Muscle of leg (tissue), 16 donors: Measurements from ENCODE around the gene GGA3. TPM values are rescaled to one million over a fixed set of nuclear protein-coding genes. Genes with fewer than 3 reads are reported as not detected.
A peak's percentile ranks its signal among the peaks of the same experiment; 100 is the strongest.

ENCODE experiments used
- DNase-seq: peaks from one replicate; pipeline ENCODE4 v3.0.0; 2013
- H3K27ac ChIP-seq: one replicate; pipeline ENCODE4 v1.5.1; 2013; ENCODE audit warnings: mild to moderate bottlenecking, low read length, control low read depth
- H3K27me3 ChIP-seq: one replicate; pipeline ENCODE4 v1.6.1; 2013; ENCODE audit warnings: low read length; ENCODE audit not compliant: control insufficient read depth, insufficient read depth
- H3K36me3 ChIP-seq: one replicate; pipeline ENCODE4 v1.6.1; 2013; ENCODE audit warnings: low read length; ENCODE audit not compliant: control insufficient read depth, insufficient read depth
- H3K4me1 ChIP-seq: one replicate; pipeline ENCODE4 v1.6.1; 2013; ENCODE audit warnings: low read length; ENCODE audit not compliant: control insufficient read depth, insufficient read depth
- H3K4me3 ChIP-seq: one replicate; pipeline ENCODE4 v1.5.1; 2013; ENCODE audit warnings: low read length, control low read depth
- H3K9me3 ChIP-seq: replicated peaks from 2 replicates; pipeline ENCODE4 v1.6.1; 2013; ENCODE audit warnings: low read depth, low read length; ENCODE audit not compliant: control insufficient read depth
- WGBS: methylation state at CpG from one replicate; pipeline ENCODE4 v1.1.5; 2013; ENCODE audit warnings: missing lambda C conversion rate; ENCODE audit not compliant: insufficient coverage; 5-methylcytosine and 5-hydroxymethylcytosine counted together
- long read RNA-seq, 11 donors: transcript quantifications; one replicate each; lab custom pipeline, GENCODE V29; 2026
- polyA plus RNA-seq, 8 donors: library from polyadenylated mRNA; unstranded; fragments of 120-200 nt; gene quantifications; one replicate each; pipeline versions ENCODE4 v1.2.1 to v1.2.3, GENCODE V29; 2013; ENCODE audit warnings: inconsistent platforms in 1 of 8, low replicate concordance in 1 of 8; ENCODE audit not compliant: insufficient read length in 8 of 8, insufficient read depth in 1 of 8
- total RNA-seq: library from RNA; stranded (reverse); fragments of 120-200 nt; gene quantifications from one replicate; pipeline ENCODE4 v1.2.4, GENCODE V29; 2013

Gene GGA3, protein sequence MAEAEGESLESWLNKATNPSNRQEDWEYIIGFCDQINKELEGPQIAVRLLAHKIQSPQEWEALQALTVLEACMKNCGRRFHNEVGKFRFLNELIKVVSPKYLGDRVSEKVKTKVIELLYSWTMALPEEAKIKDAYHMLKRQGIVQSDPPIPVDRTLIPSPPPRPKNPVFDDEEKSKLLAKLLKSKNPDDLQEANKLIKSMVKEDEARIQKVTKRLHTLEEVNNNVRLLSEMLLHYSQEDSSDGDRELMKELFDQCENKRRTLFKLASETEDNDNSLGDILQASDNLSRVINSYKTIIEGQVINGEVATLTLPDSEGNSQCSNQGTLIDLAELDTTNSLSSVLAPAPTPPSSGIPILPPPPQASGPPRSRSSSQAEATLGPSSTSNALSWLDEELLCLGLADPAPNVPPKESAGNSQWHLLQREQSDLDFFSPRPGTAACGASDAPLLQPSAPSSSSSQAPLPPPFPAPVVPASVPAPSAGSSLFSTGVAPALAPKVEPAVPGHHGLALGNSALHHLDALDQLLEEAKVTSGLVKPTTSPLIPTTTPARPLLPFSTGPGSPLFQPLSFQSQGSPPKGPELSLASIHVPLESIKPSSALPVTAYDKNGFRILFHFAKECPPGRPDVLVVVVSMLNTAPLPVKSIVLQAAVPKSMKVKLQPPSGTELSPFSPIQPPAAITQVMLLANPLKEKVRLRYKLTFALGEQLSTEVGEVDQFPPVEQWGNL
- total RNA-seq (13.3 TPM), polyA plus RNA-seq (10 to 100 TPM; 26.7 to 35.9 (median 30.6) TPM)
- long read RNA-seq, donor 1: 0 reads
- long read RNA-seq, donor 2: 0 reads
- long read RNA-seq, donor 3, partial matches to known transcripts: 114 of 122 reads
- long read RNA-seq, donor 3, other reads (novel, unspliced or antisense): 8 of 122 reads
- long read RNA-seq, donor 4, full-length matches to known transcripts: 4 of 4 reads
- long read RNA-seq, donor 4, partial matches to known transcripts: 0 of 4 reads
- long read RNA-seq, donor 4, other reads (novel, unspliced or antisense): 0 of 4 reads
- long read RNA-seq, donor 5, full-length matches to known transcripts: 5 of 10 reads
- long read RNA-seq, donor 5, partial matches to known transcripts: 5 of 10 reads
- long read RNA-seq, donor 5, other reads (novel, unspliced or antisense): 0 of 10 reads
- long read RNA-seq, donor 6, full-length matches to known transcripts: 3 of 3 reads
- long read RNA-seq, donor 6, partial matches to known transcripts: 0 of 3 reads
- long read RNA-seq, donor 6, other reads (novel, unspliced or antisense): 0 of 3 reads
- long read RNA-seq, donor 7, full-length matches to known transcripts: 2 of 2 reads
- long read RNA-seq, donor 7, partial matches to known transcripts: 0 of 2 reads
- long read RNA-seq, donor 7, other reads (novel, unspliced or antisense): 0 of 2 reads
- long read RNA-seq, donor 8, full-length matches to known transcripts: 2 of 2 reads
- long read RNA-seq, donor 8, partial matches to known transcripts: 0 of 2 reads
- long read RNA-seq, donor 8, other reads (novel, unspliced or antisense): 0 of 2 reads
- long read RNA-seq, donor 9: 0 reads
- long read RNA-seq, donor 10: 0 reads
- long read RNA-seq, donor 11, partial matches to known transcripts: 0 of 1 reads
- long read RNA-seq, donor 11, other reads (novel, unspliced or antisense): 0 of 1 reads

DNA sequence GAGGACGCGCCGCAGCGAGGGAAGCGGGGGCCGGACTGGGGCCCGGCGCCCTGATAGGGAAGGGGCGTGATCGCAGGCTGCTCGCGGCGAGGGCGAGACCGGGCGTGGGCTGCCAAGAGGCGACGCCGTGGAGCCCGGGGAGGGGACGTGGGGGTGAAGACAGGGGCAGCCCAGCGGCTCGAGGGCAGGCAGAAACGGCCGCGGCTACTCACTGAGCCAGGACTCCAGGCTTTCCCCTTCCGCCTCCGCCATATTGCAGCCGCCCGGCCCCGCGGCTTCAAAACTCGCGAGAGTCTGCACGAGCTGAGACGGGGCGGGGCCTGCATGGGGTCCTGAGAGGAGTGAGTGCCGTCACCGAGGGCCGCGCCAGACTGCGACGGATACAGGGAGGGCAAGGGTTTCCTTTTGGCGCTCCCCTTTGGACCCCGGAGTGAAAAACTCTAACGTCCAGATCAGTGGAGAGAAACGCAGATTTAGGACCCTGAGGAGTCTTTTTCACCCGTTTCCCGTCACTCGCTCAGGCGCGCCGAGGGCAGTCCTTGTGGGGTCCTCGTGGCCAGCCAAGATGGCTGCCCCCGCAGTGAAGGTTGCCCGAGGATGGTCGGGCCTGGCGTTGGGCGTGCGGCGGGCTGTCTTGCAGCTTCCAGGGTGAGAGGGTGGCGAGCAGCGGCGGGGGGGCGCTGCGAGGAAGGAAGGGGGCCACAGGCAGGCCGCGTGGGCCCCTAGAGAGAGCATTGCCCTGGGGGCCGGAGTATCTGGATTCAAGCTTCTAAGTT lies at the start of gene GGA3, which contains the start of gene MRPS7:
Gene GGA3 (minus strand): TSS at position 271 of the 776 bp plus-strand sequence. CDS start 19 bp downstream, at position 252.
Gene MRPS7 (plus strand): TSS at position 544 of the 776 bp plus-strand sequence. CDS start 22 bp downstream, at position 566.
- peak; percentile 99 for DNase-seq
- Histone ChIP-seq H3K27ac (peak within 1 kb of the TSS; percentile 98), H3K9me3 (no peaks in the 10 kb centered on the region), H3K27me3 (no peaks in the 10 kb centered on the region), H3K4me3 (peak within 1 kb of the TSS; percentile 98), H3K4me1 (peaks cover 40% of the 10 kb centered on the region), H3K36me3 (peaks cover 40% of the 10 kb centered on the region)
- WGBS: under 1% methylated on average over 61 of the region's 69 CpGs

DNA sequence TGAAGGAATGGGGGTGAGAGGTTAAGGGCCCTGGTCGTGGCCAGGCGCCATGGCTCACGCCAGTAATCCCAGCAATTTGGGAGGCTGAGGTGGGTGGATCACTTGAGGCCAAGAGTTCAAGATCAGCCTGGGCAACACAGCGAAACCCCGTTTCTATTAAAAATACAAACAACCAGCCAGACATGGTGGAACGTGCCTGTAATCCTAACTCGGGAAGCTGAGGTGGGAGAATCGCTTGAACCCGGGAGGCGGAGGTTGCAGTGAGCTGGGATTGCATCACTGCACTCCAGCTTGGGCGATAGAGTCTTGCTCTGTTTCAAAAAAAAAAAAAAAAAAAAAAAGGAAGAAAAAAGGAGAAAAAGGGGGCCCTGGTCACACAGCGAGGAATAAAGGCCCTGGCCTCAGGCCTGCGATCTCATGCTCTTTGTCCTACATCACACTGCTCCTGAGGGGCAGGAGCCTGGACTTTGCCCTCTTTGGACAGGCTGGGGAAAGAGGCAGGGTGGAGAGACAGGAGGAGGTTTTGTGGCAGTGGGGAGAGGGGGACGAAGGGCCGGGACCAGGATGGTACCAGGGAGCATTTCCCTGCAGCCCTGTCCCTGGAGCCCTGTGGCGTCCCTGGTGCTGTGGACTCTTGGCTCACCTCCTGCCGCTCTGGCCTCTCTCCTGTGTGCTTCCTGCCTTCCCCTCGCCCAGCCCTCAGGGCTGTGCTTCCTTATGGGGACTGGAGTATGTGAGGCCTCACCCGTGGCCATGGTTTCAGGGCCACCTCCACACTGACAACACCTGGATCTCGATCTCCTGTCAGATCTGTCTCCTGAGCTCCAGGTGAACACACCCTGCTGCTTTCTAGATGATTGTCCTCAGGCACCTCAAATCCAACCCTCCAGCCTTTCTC lies 47.6 kb upstream of the GGA3 start:
- WGBS: 59% methylated on average over 12 of the region's 20 CpGs
- Histone ChIP-seq H3K27me3 (no peaks in the 10 kb centered on the region), H3K4me3 (no peak overlapping the region), H3K4me1 (peaks cover 6% of the 10 kb centered on the region), H3K27ac (peak overlapping the region; percentile 21), H3K36me3 (no peaks in the 10 kb centered on the region), H3K9me3 (no peaks in the 10 kb centered on the region)
- DNase-seq: no peak

GRCh38 chr17:75307957-75308731 lies 46.7 kb upstream of the GGA3 start:
- 72% methylated on average over 9 of the region's 13 CpGs for WGBS
- no peak for DNase-seq
- Histone ChIP-seq H3K27ac (no peak overlapping the region), H3K4me1 (peaks cover 2% of the 10 kb centered on the region), H3K4me3 (no peak overlapping the region), H3K9me3 (no peaks in the 10 kb centered on the region), H3K36me3 (no peaks in the 10 kb centered on the region), H3K27me3 (no peaks in the 10 kb centered on the region)

DNA sequence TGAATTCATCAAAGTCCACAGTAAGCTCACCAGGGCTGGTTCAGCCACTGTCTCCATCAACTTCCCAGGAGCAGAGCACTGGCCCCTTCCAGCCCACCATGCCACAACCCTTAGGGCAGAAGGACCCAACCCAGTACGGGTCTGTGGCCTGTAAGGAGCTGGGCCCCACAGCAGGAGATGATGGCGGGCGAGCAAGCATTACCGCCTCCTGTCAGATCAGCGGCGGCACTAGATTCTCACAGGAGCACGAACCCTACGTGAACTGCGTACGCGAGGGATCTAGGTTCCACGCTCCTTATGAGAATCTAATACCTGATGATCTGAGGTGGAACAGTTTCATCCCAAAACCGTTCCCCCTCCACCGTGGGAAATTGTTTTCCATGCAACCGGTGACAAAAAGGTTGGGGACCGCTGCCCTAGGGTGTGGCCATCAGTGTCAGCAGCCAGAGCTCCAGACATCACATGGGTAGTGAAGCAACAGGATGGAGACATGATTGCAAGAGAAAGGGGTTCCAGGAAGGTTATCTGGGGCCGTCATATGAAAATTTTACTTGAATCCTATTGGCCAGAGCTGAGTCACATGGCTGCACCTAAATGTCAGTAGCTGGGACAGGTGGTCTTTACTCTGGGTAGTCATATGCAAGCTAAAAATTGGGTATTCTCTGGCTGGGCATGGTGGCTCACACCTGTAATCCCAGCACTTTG lies 40.2 kb upstream of the GGA3 start:
- no peak for DNase-seq
- Histone ChIP-seq H3K27me3 (no peaks in the 10 kb centered on the region), H3K4me1 (no peaks in the 10 kb centered on the region), H3K27ac (no peak overlapping the region), H3K4me3 (no peak overlapping the region), H3K36me3 (no peaks in the 10 kb centered on the region), H3K9me3 (no peaks in the 10 kb centered on the region)
- 86% methylated on average over 17 of the region's 17 CpGs for WGBS

DNA sequence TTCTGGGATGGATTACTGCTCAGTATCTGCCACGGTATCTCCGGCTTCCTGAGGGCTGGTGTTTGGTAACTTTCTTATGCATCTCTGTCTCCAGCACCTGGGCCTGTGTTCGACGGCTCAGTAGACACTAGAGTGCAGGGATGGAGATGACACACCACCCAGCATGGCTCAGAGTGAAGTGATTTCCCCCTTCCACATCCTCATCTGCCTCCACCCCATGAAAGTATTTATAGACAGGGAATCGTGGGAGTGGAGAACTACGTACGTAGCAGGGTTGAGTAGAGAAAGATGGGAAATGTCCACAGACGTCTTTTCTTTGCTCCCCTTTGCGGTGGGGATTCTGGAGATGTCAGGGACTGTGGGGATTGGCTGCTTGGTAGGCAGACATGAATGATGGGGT lies 39.6 kb upstream of the GGA3 start:
- DNase-seq: no peak
- Histone ChIP-seq H3K27me3 (no peaks in the 10 kb centered on the region), H3K9me3 (no peaks in the 10 kb centered on the region), H3K4me1 (no peaks in the 10 kb centered on the region), H3K4me3 (no peak overlapping the region), H3K27ac (no peak overlapping the region), H3K36me3 (no peaks in the 10 kb centered on the region)
- WGBS: 66% methylated on average over 4 of the region's 9 CpGs

GRCh38 chr17:75300280-75300679 lies 38.9 kb upstream of the GGA3 start:
- WGBS: 83% methylated on average over 2 of the region's 7 CpGs
- H3K27ac ChIP-seq: no peak overlapping the region
- H3K4me3 ChIP-seq: no peak overlapping the region
- no peaks in the 10 kb centered on the region for H3K27me3 ChIP-seq
- H3K36me3 ChIP-seq: no peaks in the 10 kb centered on the region
- no peaks in the 10 kb centered on the region for H3K9me3 ChIP-seq
- DNase-seq: no peak
- no peaks in the 10 kb centered on the region for H3K4me1 ChIP-seq

GRCh38 chr17:75295201-75296158 lies 34.1 kb upstream of the GGA3 start:
- Histone ChIP-seq H3K36me3 (no peaks in the 10 kb centered on the region), H3K27me3 (no peaks in the 10 kb centered on the region), H3K9me3 (no peaks in the 10 kb centered on the region), H3K27ac (peak overlapping the region; percentile 50), H3K4me1 (no peaks in the 10 kb centered on the region), H3K4me3 (no peak overlapping the region)
- 79% methylated on average over 3 of the region's 8 CpGs for WGBS
- DNase-seq: peak; percentile 61
